NCI-H2107 (cell line): ENCODE results near the gene PTPA.
"Not testable (repeated sequence)": the region's sequence is repeated elsewhere in the genome, so short reads cannot be mapped to it uniquely, and the experiment has no call there.

ENCODE experiments used
- DNase-seq: peaks from one replicate; lab custom pipeline; 2025; lab: John Stamatoyannopoulos, UW

Gene PTPA

GRCh38 chr9:129160712-129161533 lies 49.7 kb downstream of the PTPA start:
- DNase-seq = no peak

- DNase-seq = no peak
These were observed 50.3 kb downstream of the PTPA start for GRCh38 chr9:129161534-129161837.

GRCh38 chr9:129162497-129163197 lies 51.4 kb downstream of the PTPA start:
- DNase-seq = no peak

- not testable (repeated sequence) for DNase-seq
These were observed 52.0 kb downstream of the PTPA start for GRCh38 chr9:129163198-129163670.

- DNase-seq = no peak
These were observed 52.5 kb downstream of the PTPA start for GRCh38 chr9:129163753-129164152.

- DNase-seq = no peak
These were observed 53.2 kb downstream of the PTPA start for GRCh38 chr9:129164246-129164930.

GRCh38 chr9:129165198-129165597 lies 54.0 kb downstream of the PTPA start:
- no peak for DNase-seq

- DNase-seq = no peak
These were observed 55.7 kb downstream of the PTPA start for GRCh38 chr9:129166623-129167557.

- no peak for DNase-seq
These were observed 59.0 kb downstream of the PTPA start for GRCh38 chr9:129170229-129170628.

GRCh38 chr9:129171993-129172751 lies 61.0 kb downstream of the PTPA start:
- DNase-seq = no peak

GRCh38 chr9:129172816-129173215 lies 61.6 kb downstream of the PTPA start:
- no peak for DNase-seq

- no peak for DNase-seq
These were observed 62.3 kb downstream of the PTPA start for GRCh38 chr9:129173296-129174101.

GRCh38 chr9:129174102-129174723 lies 63.0 kb downstream of the PTPA start:
- peak; percentile 70 for DNase-seq

- no peak for DNase-seq
These were observed 63.7 kb downstream of the PTPA start for GRCh38 chr9:129174724-129175514.

GRCh38 chr9:129175515-129175824 lies 64.3 kb downstream of the PTPA start:
- DNase-seq = no peak

- no peak for DNase-seq
These were observed 64.8 kb downstream of the PTPA start for GRCh38 chr9:129175825-129176633.

GRCh38 chr9:129176701-129177442 lies 65.7 kb downstream of the PTPA start:
- DNase-seq = no peak

- no peak for DNase-seq
These were observed 66.2 kb downstream of the PTPA start for GRCh38 chr9:129177443-129177790.
